Prostate gland (tissue), 2 donors: ENCODE data around the gene FAF1. TPM values are rescaled to one million over a fixed set of nuclear protein-coding genes. Genes with fewer than 3 reads are reported as not detected.
"Not testable (repeated sequence)": the region's sequence is repeated elsewhere in the genome, so short reads cannot be mapped to it uniquely, and the experiment has no call there.

Experiments used
- DNase-seq: peaks from one replicate; pipeline ENCODE4 v3.0.0-alpha.2; 2019; ENCODE audit warnings: low spot score
- H3K27ac ChIP-seq, 2 donors: fragments of 200-600 bp; sonication (generic); 2 replicates each; pipeline ENCODE4 v1.5.1; 2017 to 2019
- H3K27me3 ChIP-seq: fragments of 200-600 bp; sonication (generic); replicated peaks from 2 replicates; pipeline ENCODE4 v1.5.1; 2019; ENCODE audit not compliant: insufficient read depth
- H3K36me3 ChIP-seq, 2 donors: fragments of 200-600 bp; sonication (generic); 1 replicate in 1 of 2; 2 replicates in 1 of 2; pipeline versions ENCODE4 v1.5.1 to v1.8.1; 2017 to 2019
- H3K4me1 ChIP-seq: fragments of 200-600 bp; sonication (generic); replicated peaks from 2 replicates; pipeline ENCODE4 v1.5.1; 2019
- H3K4me3 ChIP-seq, 2 donors: fragments of 200-600 bp; sonication (generic); 2 replicates each; pipeline ENCODE4 v1.5.1; 2017 to 2019
- H3K9me3 ChIP-seq: fragments of 200-600 bp; sonication (generic); 2 replicates; pipeline ENCODE4 v1.5.1; 2017
- CTCF ChIP-seq, 4 experiments: fragments of 200-600 bp in 2 of 4; fragments of 450-650 bp in 2 of 4; sonication (generic) in 2 of 4; IDR thresholded peaks; 1 replicate in 3 of 4; 2 replicates in 1 of 4; pipeline ENCODE4 v1.5.1; 2016 to 2019; ENCODE audit warnings: antibody characterized with exemption in 4 of 4, mild to moderate bottlenecking in 2 of 4, moderate library complexity in 2 of 4
- POLR2A ChIP-seq: fragments of 450-650 bp; IDR thresholded peaks from one replicate; pipeline ENCODE4 v1.6.1; 2016; ENCODE audit warnings: antibody characterized with exemption, mild to moderate bottlenecking
- POLR2AphosphoS5 ChIP-seq: sonication (generic); formaldehyde crosslinking; IDR thresholded peaks from one replicate; pipeline ENCODE4 v1.6.1; 2017; ENCODE audit warnings: antibody characterized with exemption
- WGBS: methylation state at CpG from one replicate; pipeline ENCODE4 v1.1.5; 2018; 5-methylcytosine and 5-hydroxymethylcytosine counted together
- intact Hi-C: fragments of 100-400 bp; cut with DNase I; formaldehyde crosslinking; loops from one replicate; pipeline ENCODE4 v1.14.2; 2022
- total RNA-seq, 2 donors: library from RNA; depleted of rRNA; stranded (reverse); fragments of >200 nt; gene quantifications; one replicate each; pipeline ENCODE4 v1.1.0, GENCODE V29; 2016

The FAF1 gene
- 10 to 100 TPM; 40.4 to 41.5 TPM for total RNA-seq

GRCh38 chr1:50959913-50960844 is at the start of gene FAF1:
TSS of gene FAF1 (minus strand) at chr1:50960267. CDS start at chr1:50959811, 456 bp downstream.
- intact Hi-C loops, result no loop called here

GRCh38 chr1:51009381-51009780 is 49.3 kb upstream of the FAF1 start:
- Histone ChIP-seq H3K4me3 (no peak overlapping the region), H3K27ac (no peak overlapping the region), H3K9me3 (no peaks in the 10 kb centered on the region), H3K27me3 (no peaks in the 10 kb centered on the region), H3K4me1 (no peaks in the 10 kb centered on the region), H3K36me3 (no peaks in the 10 kb centered on the region)
- TF ChIP-seq POLR2AphosphoS5 (no peak), POLR2A (no peak), CTCF (IDR thresholded peaks at IDR 0.05) (no peak)
- intact Hi-C loops, result no loop called here
- DNase-seq, result no peak
- 63% methylated on average over 3 of the region's 3 CpGs for WGBS

More at GRCh38 chr1:50959913-50960844, at the start of gene FAF1:
- DNase-seq, result peak; percentile 96
- Histone ChIP-seq H3K9me3 (no peaks in the 10 kb centered on the region), H3K4me3 (peak within 1 kb of the TSS; percentile 60 to 75), H3K4me1 (peaks cover 5% of the 10 kb centered on the region), H3K27ac (peak within 1 kb of the TSS; percentile 81 to 82), H3K36me3 (no peaks in the 10 kb centered on the region), H3K27me3 (no peaks in the 10 kb centered on the region)
- TF ChIP-seq POLR2A (no peak), CTCF (IDR thresholded peaks at IDR 0.05) (peak; percentile 26 to 83 (median 60)), POLR2AphosphoS5 (peak; percentile 98)
- WGBS, result under 1% methylated on average over 56 of the region's 80 CpGs

- H3K4me1 ChIP-seq, H3K27me3 ChIP-seq, H3K27ac ChIP-seq, H3K9me3 ChIP-seq, DNase-seq, H3K36me3 ChIP-seq, intact Hi-C loops, H3K4me3 ChIP-seq: not testable (repeated sequence)
- 69% methylated on average over 4 of the region's 4 CpGs for WGBS
These were observed 45.5 kb upstream of the FAF1 start for GRCh38 chr1:51005549-51005948.

- no peak overlapping the region for H3K4me3 ChIP-seq
- no peak for TF ChIP-seq POLR2AphosphoS5
- no peak for TF ChIP-seq CTCF (IDR thresholded peaks at IDR 0.05)
- TF ChIP-seq POLR2A, result no peak
- H3K36me3 ChIP-seq, result no peaks in the 10 kb centered on the region
- WGBS, result 94% methylated on average over 6 of the region's 6 CpGs
- H3K9me3 ChIP-seq, result no peaks in the 10 kb centered on the region
- DNase-seq, result no peak
- intact Hi-C loops, result no loop called here
- H3K4me1 ChIP-seq, result no peaks in the 10 kb centered on the region
- H3K27ac ChIP-seq, result no peak overlapping the region
- H3K27me3 ChIP-seq, result no peaks in the 10 kb centered on the region
These were observed 42.4 kb upstream of the FAF1 start for GRCh38 chr1:51002516-51002915.

GRCh38 chr1:51000651-51001050 is 40.6 kb upstream of the FAF1 start:
- Histone ChIP-seq H3K4me3 (no peak overlapping the region), H3K27me3 (no peaks in the 10 kb centered on the region), H3K27ac (no peak overlapping the region), H3K36me3 (no peaks in the 10 kb centered on the region), H3K9me3 (no peaks in the 10 kb centered on the region), H3K4me1 (no peaks in the 10 kb centered on the region)
- 47% methylated on average over 2 of the region's 2 CpGs for WGBS
- TF ChIP-seq POLR2AphosphoS5, result no peak
- no peak for TF ChIP-seq POLR2A
- no peak for TF ChIP-seq CTCF (IDR thresholded peaks at IDR 0.05)
- intact Hi-C loops, result no loop called here
- DNase-seq, result no peak
